CD14-positive monocyte (primary cell): ENCODE results near the gene PEDS1. TPM values are rescaled to one million over a fixed set of nuclear protein-coding genes. Genes with fewer than 3 reads are reported as not detected.
A peak's percentile ranks its signal among the peaks of the same experiment; 100 is the strongest.

ENCODE experiments used
- DNase-seq, 3 donors: peaks; one replicate each; pipeline ENCODE4 v3.0.0-alpha.2; 2011 to 2022
- H2AFZ ChIP-seq: 2 replicates; pipeline ENCODE4 v1.6.0; 2012; ENCODE audit warnings: mild to moderate bottlenecking, low read depth, low read length, inconsistent platforms; ENCODE audit not compliant: insufficient read depth, poor library complexity, severe bottlenecking
- H3K27ac ChIP-seq, 2 donors: 1 replicate in 1 of 2; 2 replicates in 1 of 2; pipeline ENCODE4 v1.5.1; 2012 to 2013; ENCODE audit warnings: low read length in 2 of 2, control low read depth in 1 of 2, inconsistent platforms in 1 of 2, low read depth in 1 of 2, mild to moderate bottlenecking in 1 of 2
- H3K27me3 ChIP-seq, 2 donors: one replicate each; pipeline versions ENCODE4 v1.6.0 to v1.6.1; 2011 to 2013; ENCODE audit warnings: low read length in 2 of 2; ENCODE audit not compliant: control insufficient read depth in 2 of 2, insufficient read depth in 2 of 2
- H3K36me3 ChIP-seq, 2 donors: replicated peaks in 1 of 2; 1 replicate in 1 of 2; 2 replicates in 1 of 2; pipeline versions ENCODE4 v1.5.1 to v1.6.1; 2012 to 2013; ENCODE audit warnings: low read length in 2 of 2, control low read depth in 1 of 2, inconsistent platforms in 1 of 2, mild to moderate bottlenecking in 1 of 2; ENCODE audit not compliant: insufficient read depth in 2 of 2, control insufficient read depth in 1 of 2
- H3K4me1 ChIP-seq, 2 donors: 1 replicate in 1 of 2; 2 replicates in 1 of 2; pipeline versions ENCODE4 v1.5.1 to v1.6.1; 2012 to 2013; ENCODE audit warnings: low read length in 2 of 2, control low read depth in 1 of 2, inconsistent platforms in 1 of 2, mild to moderate bottlenecking in 1 of 2, moderate library complexity in 1 of 2; ENCODE audit not compliant: insufficient read depth in 2 of 2, control insufficient read depth in 1 of 2
- H3K4me2 ChIP-seq: replicated peaks from 2 replicates; pipeline ENCODE3; 2012; ENCODE audit warnings: low read length, moderate library complexity, mild to moderate bottlenecking; ENCODE audit not compliant: poor library complexity, severe bottlenecking; ENCODE audit errors: extremely low read depth
- H3K4me3 ChIP-seq, 3 experiments: fragments of 200-600 bp in 1 of 3; sonication (generic) in 1 of 3; replicated peaks in 1 of 3; 1 replicate in 2 of 3; 2 replicates in 1 of 3; pipeline ENCODE4 v1.5.1; 2011 to 2013; ENCODE audit warnings: low read length in 3 of 3, mild to moderate bottlenecking in 3 of 3, control low read depth in 2 of 3, low read depth in 2 of 3, inconsistent platforms in 1 of 3, moderate library complexity in 1 of 3
- H3K79me2 ChIP-seq: 2 replicates; pipeline ENCODE4 v1.6.0; 2012; ENCODE audit warnings: mild to moderate bottlenecking, control low read depth, inconsistent platforms, low read length, moderate library complexity; ENCODE audit not compliant: insufficient read depth
- H3K9ac ChIP-seq: 2 replicates; pipeline ENCODE4 v1.6.0; 2017; ENCODE audit warnings: low read length, mild to moderate bottlenecking; ENCODE audit not compliant: insufficient read depth, poor library complexity, severe bottlenecking
- H3K9me3 ChIP-seq, 2 donors: replicated peaks in 1 of 2; 1 replicate in 1 of 2; 2 replicates in 1 of 2; pipeline versions ENCODE4 v1.5.1 to v1.6.1; 2012 to 2013; ENCODE audit warnings: low read length in 2 of 2, control low read depth in 1 of 2; ENCODE audit not compliant: control insufficient read depth in 1 of 2, insufficient read depth in 1 of 2
- H4K20me1 ChIP-seq: 2 replicates; pipeline ENCODE4 v1.6.0; 2012; ENCODE audit warnings: mild to moderate bottlenecking, low read length, control low read depth, moderate library complexity; ENCODE audit not compliant: insufficient read depth
- H3K27ac Mint-ChIP-seq, 7 donors: one replicate each; pipeline ENCODE4 v1.8.0; 2020; ENCODE audit warnings: mild to moderate bottlenecking in 7 of 7, mixed read lengths in 7 of 7, moderate library complexity in 6 of 7, inconsistent platforms in 2 of 7
- H3K27me3 Mint-ChIP-seq, 3 donors: one replicate each; pipeline ENCODE4 v1.8.0; 2021 to 2022; ENCODE audit warnings: low read depth in 3 of 3, mild to moderate bottlenecking in 3 of 3, mixed read lengths in 3 of 3, moderate library complexity in 3 of 3, inconsistent platforms in 1 of 3
- H3K36me3 Mint-ChIP-seq, 2 donors: one replicate each; pipeline ENCODE4 v1.8.0; 2020; ENCODE audit warnings: mixed read lengths in 2 of 2, inconsistent platforms in 1 of 2, mild to moderate bottlenecking in 1 of 2
- H3K4me1 Mint-ChIP-seq: one replicate; pipeline ENCODE4 v1.8.0; 2020; ENCODE audit warnings: mild to moderate bottlenecking, mixed read lengths
- H3K4me3 Mint-ChIP-seq, 2 donors: one replicate each; pipeline ENCODE4 v1.8.0; 2020; ENCODE audit warnings: mild to moderate bottlenecking in 2 of 2, mixed read lengths in 2 of 2, moderate library complexity in 1 of 2
- H3K9me3 Mint-ChIP-seq, 7 donors: one replicate each; pipeline ENCODE4 v1.8.0; 2020 to 2022; ENCODE audit warnings: mixed read lengths in 7 of 7, mild to moderate bottlenecking in 6 of 7, moderate library complexity in 6 of 7, inconsistent platforms in 2 of 7
- CTCF ChIP-seq: fragments of 200-600 bp; IDR thresholded peaks from one replicate; pipeline ENCODE4 v1.8.0; 2022; ENCODE audit warnings: antibody characterized with exemption, mild to moderate bottlenecking
- WGBS: methylation state at CpG from one replicate; pipeline ENCODE4 v1.1.5; 2013; ENCODE audit warnings: missing lambda C conversion rate; ENCODE audit not compliant: insufficient coverage; 5-methylcytosine and 5-hydroxymethylcytosine counted together
- intact Hi-C, 2 donors: fragments of 100-400 bp; cut with micrococcal nuclease; formaldehyde crosslinking; loops; one replicate each; pipeline versions ENCODE4 v1.15.0 to v1.15.1; 2023
- polyA plus RNA-seq, 3 donors: library from polyadenylated mRNA; depleted of rRNA in 1 of 3; unstranded in 2 of 3; stranded (reverse) in 1 of 3; fragments of 300-500 nt in 2 of 3; fragments of >200 nt in 1 of 3; fragmentation: Illumina TruSeq in 2 of 3; gene quantifications; 1 replicate in 2 of 3; 2 replicates in 1 of 3; pipeline ENCODE4 v1.2.3, GENCODE V29; 2012 to 2021

Gene PEDS1
- polyA plus RNA-seq, 3 donors, result 19.6 to 48.1 (median 25.2) TPM

- Mint-ChIP-seq H3K36me3 (peaks cover 41 to 43% of the 10 kb centered on the region in 2 donors), H3K27ac (peak overlapping the region; percentile 57 to 97 (median 83)), H3K4me3 (peak overlapping the region; percentile 9 to 24), H3K27me3 (peaks cover 0 to 5% (median 0%) of the 10 kb centered on the region in 3 donors), H3K9me3 (peaks cover 0 to 13% (median 0%) of the 10 kb centered on the region in 7 donors), H3K4me1 (peaks cover 55% of the 10 kb centered on the region)
- H3K27me3 ChIP-seq, result no peaks in the 10 kb centered on the region
- peaks cover 43 to 54% of the 10 kb centered on the region in 2 donors for H3K4me1 ChIP-seq
- intact Hi-C loops, result no loop called here
- 77% methylated on average over 7 of the region's 10 CpGs for WGBS
- peak overlapping the region; percentile 14 for H3K4me2 ChIP-seq
- TF ChIP-seq CTCF, result no peak
- DNase-seq, result no peak
- no peaks in the 10 kb centered on the region for H3K9me3 ChIP-seq
- peaks cover 55% of the 10 kb centered on the region for H4K20me1 ChIP-seq
- peak overlapping the region; percentile 44 to 46 for H3K27ac ChIP-seq
- H3K79me2 ChIP-seq, result peaks cover 35% of the 10 kb centered on the region
- H3K4me3 ChIP-seq, result peak overlapping the region in 1 of 3 experiments; percentile 22
- H3K36me3 ChIP-seq, result peaks cover 21 to 24% of the 10 kb centered on the region in 2 donors
- no peak overlapping the region for H3K9ac ChIP-seq
- H2AFZ ChIP-seq, result no peak overlapping the region
Observed at GRCh38 chr20:50197463-50198179, 44.1 kb upstream of the PEDS1 start.

GRCh38 chr20:50196896-50197295 is 43.4 kb upstream of the PEDS1 start:
- Mint-ChIP-seq H3K9me3 (peaks cover 0 to 14% (median 0%) of the 10 kb centered on the region in 7 donors), H3K4me3 (no peak overlapping the region), H3K4me1 (peaks cover 55% of the 10 kb centered on the region), H3K27ac (peak overlapping the region; percentile 47 to 97 (median 83)), H3K27me3 (peaks cover 0 to 6% (median 0%) of the 10 kb centered on the region in 3 donors), H3K36me3 (peaks cover 45 to 48% of the 10 kb centered on the region in 2 donors)
- peaks cover 61% of the 10 kb centered on the region for H4K20me1 ChIP-seq
- intact Hi-C loops, result no loop called here
- H2AFZ ChIP-seq, result no peak overlapping the region
- no peak for TF ChIP-seq CTCF
- no peaks in the 10 kb centered on the region for H3K27me3 ChIP-seq
- peak overlapping the region; percentile 44 to 46 for H3K27ac ChIP-seq
- WGBS, result 90% methylated on average over 3 of the region's 6 CpGs
- peak overlapping the region in 1 of 3 experiments; percentile 22 for H3K4me3 ChIP-seq
- H3K79me2 ChIP-seq, result peaks cover 43% of the 10 kb centered on the region
- H3K9ac ChIP-seq, result no peak overlapping the region
- H3K9me3 ChIP-seq, result no peaks in the 10 kb centered on the region
- peaks cover 24 to 30% of the 10 kb centered on the region in 2 donors for H3K36me3 ChIP-seq
- H3K4me1 ChIP-seq, result peaks cover 43 to 54% of the 10 kb centered on the region in 2 donors
- DNase-seq, result no peak
- H3K4me2 ChIP-seq, result peak overlapping the region; percentile 14
